Fibroblast of upper back skin (primary cell): ENCODE measurements around the gene ANK2.

Source experiments
- DNase-seq: peaks from one replicate; pipeline ENCODE4 v3.0.0-alpha.2; 2013

Gene ANK2

GRCh38 chr4:113293043-113293560 lies 243.6 kb downstream of the ANK2 start:
- peak; percentile 50 for DNase-seq

GRCh38 chr4:113293674-113294073 lies 244.2 kb downstream of the ANK2 start:
- no peak for DNase-seq

GRCh38 chr4:113294908-113295307 lies 245.5 kb downstream of the ANK2 start:
- no peak for DNase-seq

GRCh38 chr4:113300471-113300928 lies 251.0 kb downstream of the ANK2 start:
- DNase-seq, result peak; percentile 56

GRCh38 chr4:113302051-113302450 lies 252.6 kb downstream of the ANK2 start:
- DNase-seq, result peak; percentile 60

- peak; percentile 26 for DNase-seq
These were observed 253.9 kb downstream of the ANK2 start for GRCh38 chr4:113303315-113303714.

GRCh38 chr4:113311047-113311446 lies 261.6 kb downstream of the ANK2 start:
- peak; percentile 24 for DNase-seq

GRCh38 chr4:113312529-113312928 lies 263.1 kb downstream of the ANK2 start:
- DNase-seq, result no peak

GRCh38 chr4:113314426-113314825 lies 265.0 kb downstream of the ANK2 start:
- no peak for DNase-seq

- DNase-seq, result no peak
These were observed 267.4 kb downstream of the ANK2 start for GRCh38 chr4:113316879-113317278.

GRCh38 chr4:113317523-113317922 lies 268.1 kb downstream of the ANK2 start:
- DNase-seq, result no peak

GRCh38 chr4:113322736-113323135 lies 273.3 kb downstream of the ANK2 start:
- DNase-seq, result no peak

GRCh38 chr4:113325876-113326615 lies 276.6 kb downstream of the ANK2 start:
- DNase-seq, result no peak

GRCh38 chr4:113327494-113327893 lies 278.0 kb downstream of the ANK2 start:
- DNase-seq, result no peak

GRCh38 chr4:113328514-113328913 lies 279.1 kb downstream of the ANK2 start:
- DNase-seq, result no peak

GRCh38 chr4:113330200-113330599 lies 280.7 kb downstream of the ANK2 start:
- no peak for DNase-seq

- DNase-seq, result no peak
These were observed 282.4 kb downstream of the ANK2 start for GRCh38 chr4:113331811-113332210.

GRCh38 chr4:113332701-113333100 lies 283.2 kb downstream of the ANK2 start:
- no peak for DNase-seq

GRCh38 chr4:113335746-113336145 lies 286.3 kb downstream of the ANK2 start:
- DNase-seq, result no peak

GRCh38 chr4:113336556-113336955 lies 287.1 kb downstream of the ANK2 start:
- DNase-seq, result no peak

GRCh38 chr4:113339430-113339813 lies 290.0 kb downstream of the ANK2 start:
- DNase-seq, result no peak

- no peak for DNase-seq
These were observed 294.6 kb downstream of the ANK2 start for GRCh38 chr4:113344100-113344499.

- DNase-seq, result no peak
These were observed 297.8 kb downstream of the ANK2 start for GRCh38 chr4:113347245-113347644.

- no peak for DNase-seq
These were observed 300.0 kb downstream of the ANK2 start for GRCh38 chr4:113349430-113349829.

- DNase-seq, result no peak
These were observed 301.1 kb downstream of the ANK2 start for GRCh38 chr4:113350576-113350975.
